Left lung (tissue), 10 donors: Measurements from ENCODE around the gene FBLN1. TPM values are rescaled to one million over a fixed set of nuclear protein-coding genes. Genes with fewer than 3 reads are reported as not detected.

Experiments
- ATAC-seq: fragments of 200-7000 bp; cut with Tn5 transposase; one replicate; pipeline ENCODE4 v1.9.1; 2020; ENCODE audit warnings: moderate library complexity
- DNase-seq, 4 donors: peaks; one replicate each; pipeline ENCODE4 v3.0.0-alpha.2; 2013 to 2020
- H3K27ac ChIP-seq, 2 donors: fragments of 200-600 bp; sonication (generic) in 1 of 2; one replicate each; pipeline versions ENCODE4 v1.5.0 to v1.8.0; 2020 to 2021
- H3K27me3 ChIP-seq, 2 donors: fragments of 200-600 bp; sonication (generic) in 1 of 2; one replicate each; pipeline versions ENCODE4 v1.5.0 to v1.8.0; 2020 to 2021
- H3K36me3 ChIP-seq, 2 donors: fragments of 200-600 bp; sonication (generic) in 1 of 2; one replicate each; pipeline versions ENCODE4 v1.5.0 to v1.8.0; 2020 to 2021
- H3K4me1 ChIP-seq, 2 donors: fragments of 200-600 bp; one replicate each; pipeline ENCODE4 v1.8.0; 2021
- H3K4me3 ChIP-seq, 2 donors: fragments of 200-600 bp; sonication (generic) in 1 of 2; one replicate each; pipeline versions ENCODE4 v1.5.0 to v1.8.0; 2020 to 2021; ENCODE audit warnings: mild to moderate bottlenecking in 1 of 2
- H3K9me3 ChIP-seq, 2 donors: fragments of 200-600 bp; sonication (generic) in 1 of 2; one replicate each; pipeline versions ENCODE4 v1.5.0 to v1.8.0; 2020 to 2021
- CTCF ChIP-seq, 2 donors: fragments of 200-600 bp; sonication (generic) in 1 of 2; IDR thresholded peaks; one replicate each; pipeline versions ENCODE4 v1.5.0 to v1.8.0; 2021; ENCODE audit warnings: antibody characterized with exemption in 2 of 2
- intact Hi-C, 2 donors: fragments of 100-400 bp; cut with DNase I; formaldehyde crosslinking; loops; one replicate each; pipeline versions ENCODE4 v1.11.2 to v1.14.2; 2022
- polyA plus RNA-seq, 6 donors: library from polyadenylated mRNA; unstranded; fragments of 120-200 nt; gene quantifications; one replicate each; pipeline ENCODE4 v1.2.1, GENCODE V29; 2013; ENCODE audit not compliant: insufficient read length in 6 of 6
- total RNA-seq, 2 donors: library from RNA; stranded (reverse); fragmentation: NEBNext Ultra II Directional; extraction: Animal tissue kit (Norgen Biotek cat#: 25700); gene quantifications; one replicate each; pipeline ENCODE4 v1.2.1, GENCODE V29; 2021
- donor health status: DM: no; HTN: yes; CAD: no.
- donor health status: DM: no; HTN: no; CAD: no.

Gene FBLN1
- total and polyA plus RNA-seq, 8 donors: 287 to 447 (median 312) TPM

GRCh38 chr22:45455212-45455611 lies 47.5 kb upstream of the FBLN1 start:
- DNase-seq (no peak), ATAC-seq (no peak)
- Histone ChIP-seq H3K9me3 (no peaks in the 10 kb centered on the region), H3K4me3 (no peak overlapping the region), H3K27ac (no peak overlapping the region), H3K4me1 (no peaks in the 10 kb centered on the region), H3K36me3 (no peaks in the 10 kb centered on the region), H3K27me3 (no peaks in the 10 kb centered on the region)
- TF ChIP-seq CTCF (IDR thresholded peaks at IDR 0.05): no peak
- intact Hi-C loops: no loop called here

- no peaks in the 10 kb centered on the region for H3K36me3 ChIP-seq
- ATAC-seq: no peak
- DNase-seq: no peak
- no peaks in the 10 kb centered on the region for H3K27me3 ChIP-seq
- TF ChIP-seq CTCF (IDR thresholded peaks at IDR 0.05): no peak
- H3K9me3 ChIP-seq: no peaks in the 10 kb centered on the region
- H3K4me3 ChIP-seq: no peak overlapping the region
- H3K27ac ChIP-seq: no peak overlapping the region
- H3K4me1 ChIP-seq: no peaks in the 10 kb centered on the region
- intact Hi-C loops: no loop called here
These were observed 47.1 kb upstream of the FBLN1 start for GRCh38 chr22:45455621-45456020.

- no peak for TF ChIP-seq CTCF (IDR thresholded peaks at IDR 0.05)
- intact Hi-C loops: no loop called here
- Histone ChIP-seq H3K4me3 (no peak overlapping the region), H3K36me3 (no peaks in the 10 kb centered on the region), H3K9me3 (no peaks in the 10 kb centered on the region), H3K4me1 (no peaks in the 10 kb centered on the region), H3K27ac (no peak overlapping the region), H3K27me3 (no peaks in the 10 kb centered on the region)
- no peak for DNase-seq
- no peak for ATAC-seq
These were observed 45.9 kb upstream of the FBLN1 start for GRCh38 chr22:45456811-45457210.

DNA sequence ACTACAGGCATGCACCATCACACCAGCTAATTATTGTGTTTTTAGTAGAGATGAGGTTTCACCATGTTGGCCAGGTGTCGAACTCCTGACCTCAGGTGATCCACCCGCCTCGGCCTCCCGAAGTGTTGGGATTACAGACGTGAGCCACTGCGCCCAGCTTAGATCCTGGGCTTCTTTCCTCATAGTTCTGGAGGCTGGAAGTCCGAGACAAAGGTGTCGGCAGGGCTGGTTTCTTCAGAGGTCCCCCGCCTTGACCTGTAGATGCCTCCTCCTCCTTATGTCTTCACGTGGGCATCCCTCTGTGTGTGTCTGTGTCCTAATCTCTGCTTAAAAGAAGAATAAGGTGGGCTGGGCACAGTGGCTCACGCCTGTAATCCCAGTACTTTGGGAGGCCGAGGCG lies 44.2 kb upstream of the FBLN1 start:
- H3K4me3 ChIP-seq: no peak overlapping the region
- intact Hi-C loops: no loop called here
- no peaks in the 10 kb centered on the region for H3K27me3 ChIP-seq
- no peaks in the 10 kb centered on the region for H3K9me3 ChIP-seq
- no peaks in the 10 kb centered on the region for H3K4me1 ChIP-seq
- H3K27ac ChIP-seq: no peak overlapping the region
- DNase-seq (no peak), ATAC-seq (no peak)
- H3K36me3 ChIP-seq: no peaks in the 10 kb centered on the region
- no peak for TF ChIP-seq CTCF (IDR thresholded peaks at IDR 0.05)

DNA sequence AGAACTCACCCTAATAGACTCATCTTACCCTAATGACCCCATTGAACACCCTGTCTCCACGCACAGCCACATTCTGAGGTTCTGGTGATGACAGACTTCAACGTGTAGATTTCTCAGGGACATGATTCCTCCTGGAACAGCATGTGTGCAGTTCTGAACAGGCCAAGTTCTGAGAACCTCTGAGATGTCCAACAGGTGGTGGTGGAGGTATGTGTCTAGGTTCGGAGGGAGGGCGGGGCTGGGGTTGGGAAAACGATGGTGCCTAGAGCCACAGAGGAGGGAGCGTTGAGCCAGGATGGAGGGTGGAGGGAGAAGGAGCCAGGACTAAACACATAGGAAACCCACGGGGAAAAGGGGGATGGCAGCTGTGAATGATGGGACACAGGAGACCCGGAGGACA lies 43.4 kb upstream of the FBLN1 start:
- no peaks in the 10 kb centered on the region for H3K9me3 ChIP-seq
- no peak overlapping the region for H3K4me3 ChIP-seq
- H3K36me3 ChIP-seq: no peaks in the 10 kb centered on the region
- H3K27me3 ChIP-seq: no peaks in the 10 kb centered on the region
- H3K4me1 ChIP-seq: no peaks in the 10 kb centered on the region
- ATAC-seq (no peak), DNase-seq (no peak)
- intact Hi-C loops: no loop called here
- TF ChIP-seq CTCF (IDR thresholded peaks at IDR 0.05): no peak
- no peak overlapping the region for H3K27ac ChIP-seq
